ENCODE measurements around the gene MKNK2.

GRCh38 chr19:2043961-2044708 is 6.9 kb downstream of the MKNK2 start:
- TF ChIP-seq YY1 (IDR thresholded peaks at IDR 0.05; ENCODE audit: insufficient read depth, insufficient read length): no peak
- no peak for TF ChIP-seq ZNF274 (IDR thresholded peaks at IDR 0.05; ENCODE audit: low read depth, low read length)

Data from NT2/D1 (cell line).